Measurements from ENCODE around the gene PDE4D.

Gene PDE4D

GRCh38 chr5:59348189-59348588 is 545.3 kb downstream of the PDE4D start:
- DNase-seq, result no peak

- DNase-seq, result no peak
Measured at GRCh38 chr5:59346982-59347381, 546.5 kb downstream of the PDE4D start.

- DNase-seq, result no peak
Measured at GRCh38 chr5:59346514-59346913, 547.0 kb downstream of the PDE4D start.

GRCh38 chr5:59342181-59342580 is 551.3 kb downstream of the PDE4D start:
- DNase-seq, result no peak

- no peak for DNase-seq
Measured at GRCh38 chr5:59341760-59342159, 551.8 kb downstream of the PDE4D start.

GRCh38 chr5:59341155-59341554 is 552.4 kb downstream of the PDE4D start:
- no peak for DNase-seq

GRCh38 chr5:59340637-59341036 is 552.9 kb downstream of the PDE4D start:
- DNase-seq, result no peak

GRCh38 chr5:59337240-59337639 is 556.3 kb downstream of the PDE4D start:
- DNase-seq, result no peak

GRCh38 chr5:59335544-59335943 is 558.0 kb downstream of the PDE4D start:
- DNase-seq, result no peak

- peak; percentile 10 for DNase-seq
Measured at GRCh38 chr5:59333416-59333815, 560.1 kb downstream of the PDE4D start.

GRCh38 chr5:59332236-59332973 is 561.1 kb downstream of the PDE4D start:
- no peak for DNase-seq

- no peak for DNase-seq
Measured at GRCh38 chr5:59330680-59331079, 562.8 kb downstream of the PDE4D start.

GRCh38 chr5:59328709-59329296 is 564.7 kb downstream of the PDE4D start:
- DNase-seq, result no peak

GRCh38 chr5:59327191-59327980 is 566.1 kb downstream of the PDE4D start:
- no peak for DNase-seq

- no peak for DNase-seq
Measured at GRCh38 chr5:59326596-59326995, 566.9 kb downstream of the PDE4D start.

- no peak for DNase-seq
Measured at GRCh38 chr5:59325070-59325469, 568.5 kb downstream of the PDE4D start.

GRCh38 chr5:59322894-59323293 is 570.6 kb downstream of the PDE4D start:
- DNase-seq, result no peak

GRCh38 chr5:59322058-59322457 is 571.5 kb downstream of the PDE4D start:
- no peak for DNase-seq

GRCh38 chr5:59321642-59322041 is 571.9 kb downstream of the PDE4D start:
- no peak for DNase-seq

- DNase-seq, result no peak
Measured at GRCh38 chr5:59320420-59320819, 573.1 kb downstream of the PDE4D start.

GRCh38 chr5:59319250-59319649 is 574.3 kb downstream of the PDE4D start:
- DNase-seq, result no peak

GRCh38 chr5:59317774-59318205 is 575.7 kb downstream of the PDE4D start:
- DNase-seq, result no peak

GRCh38 chr5:59317023-59317773 is 576.3 kb downstream of the PDE4D start:
- no peak for DNase-seq

Measured in NCI-H2171 treated with DMSO at 0.1 percent for 48 hours (cell line).